Measurements from ENCODE around the gene UBTF.

UBTF gene

GRCh38 chr17:44254361-44255095, 35.1 kb upstream of the UBTF start:
- no peaks in the 10 kb centered on the region for H3K36me3 ChIP-seq (ENCODE audit: insufficient read depth, low read length)
- DNase-seq (no peak), ATAC-seq (ENCODE audit: insufficient read depth, low read depth) (no peak)
- TF ChIP-seq, protein P1, sequence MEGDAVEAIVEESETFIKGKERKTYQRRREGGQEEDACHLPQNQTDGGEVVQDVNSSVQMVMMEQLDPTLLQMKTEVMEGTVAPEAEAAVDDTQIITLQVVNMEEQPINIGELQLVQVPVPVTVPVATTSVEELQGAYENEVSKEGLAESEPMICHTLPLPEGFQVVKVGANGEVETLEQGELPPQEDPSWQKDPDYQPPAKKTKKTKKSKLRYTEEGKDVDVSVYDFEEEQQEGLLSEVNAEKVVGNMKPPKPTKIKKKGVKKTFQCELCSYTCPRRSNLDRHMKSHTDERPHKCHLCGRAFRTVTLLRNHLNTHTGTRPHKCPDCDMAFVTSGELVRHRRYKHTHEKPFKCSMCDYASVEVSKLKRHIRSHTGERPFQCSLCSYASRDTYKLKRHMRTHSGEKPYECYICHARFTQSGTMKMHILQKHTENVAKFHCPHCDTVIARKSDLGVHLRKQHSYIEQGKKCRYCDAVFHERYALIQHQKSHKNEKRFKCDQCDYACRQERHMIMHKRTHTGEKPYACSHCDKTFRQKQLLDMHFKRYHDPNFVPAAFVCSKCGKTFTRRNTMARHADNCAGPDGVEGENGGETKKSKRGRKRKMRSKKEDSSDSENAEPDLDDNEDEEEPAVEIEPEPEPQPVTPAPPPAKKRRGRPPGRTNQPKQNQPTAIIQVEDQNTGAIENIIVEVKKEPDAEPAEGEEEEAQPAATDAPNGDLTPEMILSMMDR (IDR thresholded peaks at IDR 0.05; ENCODE audit: borderline replicate concordance, extremely low read depth, low read length, poor library complexity, severe bottlenecking) = no peak
- TF ChIP-seq EZH2 (IDR thresholded peaks at IDR 0.05; ENCODE audit: borderline replicate concordance, low read depth, low read length, severe bottlenecking) = no peak
- 0 out of 2 replicates have a peak, but pooled peaks cover 3% of the 10 kb centered on the region for H4K20me1 ChIP-seq (ENCODE audit: insufficient read depth, low read length)
- H3K79me2 ChIP-seq (ENCODE audit: insufficient read depth, low read length) = no peaks in the 10 kb centered on the region
- no peak overlapping the region for H3K27ac ChIP-seq (ENCODE audit: low read length)
- no peaks in the 10 kb centered on the region for H3K4me1 ChIP-seq (ENCODE audit: insufficient read depth, low read length)
- H3K27me3 ChIP-seq (ENCODE audit: insufficient read depth, low read length, poor library complexity) = no peaks in the 10 kb centered on the region
- no peak overlapping the region for H3K9ac ChIP-seq (ENCODE audit: low read depth, low read length)
- no peak overlapping the region for H3K4me2 ChIP-seq (ENCODE audit: insufficient read depth, low read length)
- H3K9me3 ChIP-seq (ENCODE audit: insufficient read depth, low read length, severe bottlenecking) = no peaks in the 10 kb centered on the region
- H2AFZ ChIP-seq (ENCODE audit: low read depth, low read length) = no peak overlapping the region
- no peak overlapping the region for H3K4me3 ChIP-seq (ENCODE audit: low read depth in 1 of 2, low read length in 2 of 2)

DNA sequence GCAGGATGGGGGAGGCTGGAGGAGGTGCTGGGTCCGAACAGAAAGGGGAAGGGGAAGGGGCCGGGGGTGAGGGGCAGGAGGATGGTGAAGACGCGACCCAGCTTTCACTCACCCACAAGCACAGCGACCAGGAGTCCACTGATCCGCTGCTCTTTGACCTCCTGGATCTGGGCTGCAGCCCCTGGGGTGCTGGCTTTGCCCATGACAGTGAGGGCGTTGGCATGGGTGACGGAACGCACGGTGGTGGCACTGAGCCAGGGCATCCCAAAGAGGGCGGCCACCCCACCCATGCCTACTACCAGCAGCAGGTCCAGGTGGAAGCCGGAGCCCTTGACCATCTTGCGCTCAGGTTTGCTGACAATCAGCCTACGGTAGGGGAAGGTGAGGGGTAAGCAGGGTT, 33.5 kb upstream of the UBTF start:
- H3K9me3 ChIP-seq (ENCODE audit: insufficient read depth, low read length, severe bottlenecking) = no peaks in the 10 kb centered on the region
- no peak overlapping the region for H3K9ac ChIP-seq (ENCODE audit: low read depth, low read length)
- H3K4me2 ChIP-seq (ENCODE audit: insufficient read depth, low read length) = no peak overlapping the region
- no peaks in the 10 kb centered on the region for H3K27me3 ChIP-seq (ENCODE audit: insufficient read depth, low read length, poor library complexity)
- no peak for TF ChIP-seq EZH2 (IDR thresholded peaks at IDR 0.05; ENCODE audit: borderline replicate concordance, low read depth, low read length, severe bottlenecking)
- TF ChIP-seq, protein P1 (IDR thresholded peaks at IDR 0.05; ENCODE audit: borderline replicate concordance, extremely low read depth, low read length, poor library complexity, severe bottlenecking) = no peak
- DNase-seq = no peak
- no peak for ATAC-seq (ENCODE audit: insufficient read depth, low read depth)
- H3K4me1 ChIP-seq (ENCODE audit: insufficient read depth, low read length) = no peaks in the 10 kb centered on the region
- H3K36me3 ChIP-seq (ENCODE audit: insufficient read depth, low read length) = no peaks in the 10 kb centered on the region
- no peaks in the 10 kb centered on the region for H3K79me2 ChIP-seq (ENCODE audit: insufficient read depth, low read length)
- no peak overlapping the region for H2AFZ ChIP-seq (ENCODE audit: low read depth, low read length)
- 0 out of 2 replicates have a peak, but pooled peaks cover 3% of the 10 kb centered on the region for H4K20me1 ChIP-seq (ENCODE audit: insufficient read depth, low read length)
- H3K27ac ChIP-seq (ENCODE audit: low read length) = no peak overlapping the region
- no peak overlapping the region for H3K4me3 ChIP-seq (ENCODE audit: low read depth in 1 of 2, low read length in 2 of 2)

DNA sequence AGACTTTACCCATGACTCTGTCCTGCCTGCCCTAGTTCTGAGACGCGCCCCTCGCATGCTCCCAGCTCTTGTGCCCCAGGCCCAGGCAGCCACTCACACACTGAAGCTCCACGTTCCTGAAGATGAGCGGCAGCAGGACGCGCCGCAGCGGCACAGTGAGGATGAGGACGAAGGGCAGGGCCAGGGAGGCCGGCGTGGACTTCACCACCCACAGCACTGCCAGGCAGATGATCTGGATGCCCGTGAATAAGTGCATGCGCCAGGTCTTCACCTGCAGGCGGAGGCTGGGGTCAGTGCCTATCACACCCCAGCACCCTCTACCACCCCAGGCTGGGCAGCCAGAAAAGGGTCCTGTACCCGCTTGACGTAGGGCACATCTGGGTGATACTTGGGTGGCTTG, 31.6 kb upstream of the UBTF start:
- ATAC-seq (ENCODE audit: insufficient read depth, low read depth) = no peak
- Histone ChIP-seq H3K27me3 (ENCODE audit: insufficient read depth, low read length, poor library complexity) (no peaks in the 10 kb centered on the region), H3K9me3 (ENCODE audit: insufficient read depth, low read length, severe bottlenecking) (no peaks in the 10 kb centered on the region), H4K20me1 (ENCODE audit: insufficient read depth, low read length) (0 out of 2 replicates have a peak, but pooled peaks cover 3% of the 10 kb centered on the region), H3K36me3 (ENCODE audit: insufficient read depth, low read length) (no peaks in the 10 kb centered on the region), H3K27ac (ENCODE audit: low read length) (no peak overlapping the region), H3K79me2 (ENCODE audit: insufficient read depth, low read length) (no peaks in the 10 kb centered on the region), H3K4me3 (ENCODE audit: low read depth in 1 of 2, low read length in 2 of 2) (no peak overlapping the region), H3K4me1 (ENCODE audit: insufficient read depth, low read length) (no peaks in the 10 kb centered on the region), H3K4me2 (ENCODE audit: insufficient read depth, low read length) (no peak overlapping the region), H2AFZ (ENCODE audit: low read depth, low read length) (no peak overlapping the region), H3K9ac (ENCODE audit: low read depth, low read length) (no peak overlapping the region)
- TF ChIP-seq EZH2 (IDR thresholded peaks at IDR 0.05; ENCODE audit: borderline replicate concordance, low read depth, low read length, severe bottlenecking) = no peak
- TF ChIP-seq, protein P1 (IDR thresholded peaks at IDR 0.05; ENCODE audit: borderline replicate concordance, extremely low read depth, low read length, poor library complexity, severe bottlenecking) = no peak
- DNase-seq = no peak

Data from DND-41 (cell line).